GM21381 (cell line): Measurements from ENCODE around the gene ST6GALNAC6.
"Not testable (repeated sequence)": the region's sequence is repeated elsewhere in the genome, so short reads cannot be mapped to it uniquely, and the experiment has no call there.

ENCODE experiments used
- ATAC-seq: cut with Tn5 transposase; IDR thresholded peaks from one replicate; pipeline ENCODE4 v1.9.1; 2021; ENCODE audit warnings: mild to moderate bottlenecking, moderate library complexity; ENCODE audit not compliant: unreplicated experiment

ST6GALNAC6 gene

GRCh38 chr9:127876026-127876763 lies 23.2 kb downstream of the ST6GALNAC6 start:
- no peak for ATAC-seq

- no peak for ATAC-seq
Observed at GRCh38 chr9:127875306-127875966, 24.0 kb downstream of the ST6GALNAC6 start.

- ATAC-seq = no peak
Observed at GRCh38 chr9:127874301-127875221, 24.8 kb downstream of the ST6GALNAC6 start.

GRCh38 chr9:127873886-127874285 lies 25.5 kb downstream of the ST6GALNAC6 start:
- no peak for ATAC-seq

GRCh38 chr9:127873223-127873691 lies 26.1 kb downstream of the ST6GALNAC6 start:
- ATAC-seq = no peak

GRCh38 chr9:127872369-127873222 lies 26.8 kb downstream of the ST6GALNAC6 start:
- ATAC-seq = no peak

GRCh38 chr9:127871531-127871930 lies 27.9 kb downstream of the ST6GALNAC6 start:
- ATAC-seq = no peak

- no peak for ATAC-seq
Observed at GRCh38 chr9:127870887-127871286, 28.5 kb downstream of the ST6GALNAC6 start.

GRCh38 chr9:127870153-127870491 lies 29.3 kb downstream of the ST6GALNAC6 start:
- ATAC-seq = not testable (repeated sequence)

- no peak for ATAC-seq
Observed at GRCh38 chr9:127869310-127870152, 29.9 kb downstream of the ST6GALNAC6 start.

- no peak for ATAC-seq
Observed at GRCh38 chr9:127868278-127868902, 31.0 kb downstream of the ST6GALNAC6 start.

GRCh38 chr9:127867356-127868277 lies 31.8 kb downstream of the ST6GALNAC6 start:
- ATAC-seq = no peak

- ATAC-seq = no peak
Observed at GRCh38 chr9:127866535-127866934, 32.9 kb downstream of the ST6GALNAC6 start.

- ATAC-seq = no peak
Observed at GRCh38 chr9:127865645-127866464, 33.5 kb downstream of the ST6GALNAC6 start.

- ATAC-seq = no peak
Observed at GRCh38 chr9:127863191-127863621, 36.2 kb downstream of the ST6GALNAC6 start.

GRCh38 chr9:127862075-127863011 lies 37.1 kb downstream of the ST6GALNAC6 start:
- ATAC-seq = no peak
